Measurements from ENCODE around the gene WDPCP.

DNA sequence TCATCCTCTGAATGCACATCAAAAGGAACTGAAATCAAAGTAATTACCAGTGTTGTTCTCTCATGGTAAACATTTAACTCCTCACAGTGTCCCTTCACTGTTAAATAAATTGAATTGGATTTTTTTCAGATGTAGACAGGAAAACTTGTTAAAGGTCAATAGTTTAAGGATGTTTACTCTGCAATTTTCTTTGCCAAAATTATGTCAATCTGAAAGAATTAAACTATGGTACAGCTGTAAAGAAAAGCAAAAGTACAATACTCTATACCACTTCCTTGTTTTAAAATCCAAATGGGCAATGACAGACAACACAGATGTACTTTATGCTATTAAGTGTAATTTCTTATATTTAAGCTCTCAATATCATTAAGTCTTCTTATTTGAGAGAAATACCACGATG lies 153.2 kb downstream of the WDPCP start:
- TF ChIP-seq, protein P1, sequence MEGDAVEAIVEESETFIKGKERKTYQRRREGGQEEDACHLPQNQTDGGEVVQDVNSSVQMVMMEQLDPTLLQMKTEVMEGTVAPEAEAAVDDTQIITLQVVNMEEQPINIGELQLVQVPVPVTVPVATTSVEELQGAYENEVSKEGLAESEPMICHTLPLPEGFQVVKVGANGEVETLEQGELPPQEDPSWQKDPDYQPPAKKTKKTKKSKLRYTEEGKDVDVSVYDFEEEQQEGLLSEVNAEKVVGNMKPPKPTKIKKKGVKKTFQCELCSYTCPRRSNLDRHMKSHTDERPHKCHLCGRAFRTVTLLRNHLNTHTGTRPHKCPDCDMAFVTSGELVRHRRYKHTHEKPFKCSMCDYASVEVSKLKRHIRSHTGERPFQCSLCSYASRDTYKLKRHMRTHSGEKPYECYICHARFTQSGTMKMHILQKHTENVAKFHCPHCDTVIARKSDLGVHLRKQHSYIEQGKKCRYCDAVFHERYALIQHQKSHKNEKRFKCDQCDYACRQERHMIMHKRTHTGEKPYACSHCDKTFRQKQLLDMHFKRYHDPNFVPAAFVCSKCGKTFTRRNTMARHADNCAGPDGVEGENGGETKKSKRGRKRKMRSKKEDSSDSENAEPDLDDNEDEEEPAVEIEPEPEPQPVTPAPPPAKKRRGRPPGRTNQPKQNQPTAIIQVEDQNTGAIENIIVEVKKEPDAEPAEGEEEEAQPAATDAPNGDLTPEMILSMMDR (IDR thresholded peaks at IDR 0.05 in 8 of 11, conservative IDR thresholded peaks at IDR 0.05 in 3 of 11): no peak
- TF ChIP-seq POLR2A (IDR thresholded peaks at IDR 0.05): no peak

Data from spleen (tissue), 7 donors.